ENCODE results near the gene GTF2F1. TPM values are rescaled to one million over a fixed set of nuclear protein-coding genes. Genes with fewer than 3 reads are reported as not detected.

Gene GTF2F1
- total RNA-seq, 4 donors from 2014 or later: 11.4 to 34.8 (median 22.4) TPM

GRCh38 chr19:6423499-6424194 is 30.7 kb upstream of the GTF2F1 start:
- H3K4me3 ChIP-seq: peak overlapping the region; percentile 56 to 87 (median 82)
- TF ChIP-seq POLR2A (IDR thresholded peaks at IDR 0.05) (no peak), CTCF (IDR thresholded peaks at IDR 0.05 in 4 of 5, conservative IDR thresholded peaks at IDR 0.05 in 1 of 5) (no peak)
- DNase-seq: no peak
- H3K36me3 ChIP-seq: peaks cover 0 to 34% of the 10 kb centered on the region in 2 donors
- H3K9me3 ChIP-seq: no peaks in the 10 kb centered on the region
- H3K4me1 ChIP-seq: peaks cover 20 to 24% of the 10 kb centered on the region in 2 donors
- intact Hi-C loops (cut with DNase I; ENCODE audit: low total_unique reads): loop anchor here (1.0 to 10.0 kb wide), 2 partner anchors 30 to 209 kb away; partner anchors contain the start of gene GTF2F1
- in situ Hi-C loops (cut with MboI; ENCODE audit: low sequenced_read_pairs in 4 of 4): no loop called here
- ATAC-seq: no peak
- H3K27ac ChIP-seq: peak overlapping the region; percentile 74 to 87 (median 84)
- H3K27me3 ChIP-seq: no peaks in the 10 kb centered on the region

GRCh38 chr19:6421075-6422014 is 28.4 kb upstream of the GTF2F1 start:
- TF ChIP-seq POLR2A (IDR thresholded peaks at IDR 0.05) (no peak), CTCF (IDR thresholded peaks at IDR 0.05 in 4 of 5, conservative IDR thresholded peaks at IDR 0.05 in 1 of 5) (no peak)
- no peak overlapping the region for H3K27ac ChIP-seq
- peaks cover 20 to 24% of the 10 kb centered on the region in 2 donors for H3K4me1 ChIP-seq
- DNase-seq (no peak), ATAC-seq (no peak)
- H3K36me3 ChIP-seq: peaks cover 0 to 57% of the 10 kb centered on the region in 2 donors
- H3K4me3 ChIP-seq: no peak overlapping the region
- H3K9me3 ChIP-seq: no peaks in the 10 kb centered on the region
- in situ Hi-C loops (cut with MboI; ENCODE audit: low sequenced_read_pairs in 4 of 4): no loop called here
- no peaks in the 10 kb centered on the region for H3K27me3 ChIP-seq
- intact Hi-C loops (cut with DNase I; ENCODE audit: low total_unique reads): loop anchor here (10.0 kb wide), 1 partner anchor 207 kb away; no protein-coding TSS in a partner anchor

GRCh38 chr19:6418562-6418932 is 25.6 kb upstream of the GTF2F1 start:
- H3K27ac ChIP-seq: no peak overlapping the region
- TF ChIP-seq CTCF (IDR thresholded peaks at IDR 0.05 in 4 of 5, conservative IDR thresholded peaks at IDR 0.05 in 1 of 5): no peak
- no peak for TF ChIP-seq POLR2A (IDR thresholded peaks at IDR 0.05)
- intact Hi-C loops (cut with DNase I; ENCODE audit: low total_unique reads) (no loop called here), in situ Hi-C loops (cut with MboI; ENCODE audit: low sequenced_read_pairs in 4 of 4) (no loop called here)
- peaks cover 0 to 82% of the 10 kb centered on the region in 2 donors for H3K36me3 ChIP-seq
- ATAC-seq (no peak), DNase-seq (no peak)
- H3K4me3 ChIP-seq: no peak overlapping the region
- H3K9me3 ChIP-seq: no peaks in the 10 kb centered on the region
- H3K4me1 ChIP-seq: peaks cover 16% of the 10 kb centered on the region in 2 donors
- H3K27me3 ChIP-seq: no peaks in the 10 kb centered on the region

GRCh38 chr19:6417713-6418561 is 25.0 kb upstream of the GTF2F1 start:
- ATAC-seq (peak in 1 of 2 donors; percentile 18), DNase-seq (no peak)
- H3K9me3 ChIP-seq: no peaks in the 10 kb centered on the region
- H3K4me3 ChIP-seq: no peak overlapping the region
- in situ Hi-C loops (cut with MboI; ENCODE audit: low sequenced_read_pairs in 4 of 4) (no loop called here), intact Hi-C loops (cut with DNase I; ENCODE audit: low total_unique reads) (no loop called here)
- peaks cover 0 to 82% of the 10 kb centered on the region in 2 donors for H3K36me3 ChIP-seq
- no peaks in the 10 kb centered on the region for H3K27me3 ChIP-seq
- TF ChIP-seq CTCF (IDR thresholded peaks at IDR 0.05 in 4 of 5, conservative IDR thresholded peaks at IDR 0.05 in 1 of 5) (peak in 1 of 5 experiments; percentile 16), POLR2A (IDR thresholded peaks at IDR 0.05) (no peak)
- H3K4me1 ChIP-seq: peaks cover 10 to 11% of the 10 kb centered on the region in 2 donors
- no peak overlapping the region for H3K27ac ChIP-seq

Measured in gastrocnemius medialis (tissue), 4 donors.